ENCODE data around the gene ORC5. TPM values are rescaled to one million over a fixed set of nuclear protein-coding genes. Genes with fewer than 3 reads are reported as not detected.
A peak's percentile ranks its signal among the peaks of the same experiment; 100 is the strongest.

Gene ORC5
- total RNA-seq (2022): 26.9 and 37.0 TPM in 2 replicates
- Bru-seq, nascent RNA: percentile 85 among the genes with signal in this experiment
- BruChase-seq, experiment 1, labeled RNA remaining after a 2-hour chase: percentile 76 among the genes with signal in this experiment
- BruChase-seq, experiment 2, labeled RNA remaining after a 6-hour chase: percentile 70 among the genes with signal in this experiment
- long read RNA-seq, transcript ORC5-201 (14 exons, 1,958 nt): major isoform, 56 of 71 reads
- long read RNA-seq, transcript ORC5-207 (7 exons, 1,214 nt): minor isoform, 5 of 71 reads
- long read RNA-seq, partial matches to known transcripts: 0 of 71 reads
- long read RNA-seq, other reads (novel, unspliced or antisense): 10 of 71 reads

- H3K4me3 Mint-ChIP-seq (ENCODE audit: unreplicated experiment): peak within 1 kb of the TSS; percentile 99
- no peaks in the 10 kb centered on the region for H3K27me3 ChIP-seq (replicated peaks; ENCODE audit: control insufficient read depth, insufficient read depth, low read length)
- peaks cover 4% of the 10 kb centered on the region for H3K27me3 Mint-ChIP-seq (ENCODE audit: insufficient read depth, unreplicated experiment)
- peaks cover 7% of the 10 kb centered on the region for H3K9me3 Mint-ChIP-seq (ENCODE audit: unreplicated experiment)
- H3K4me1 ChIP-seq: peaks cover 8% of the 10 kb centered on the region; the same call in 1 of the 2 replicates
- peak within 1 kb of the TSS; percentile 95 for H3K27ac Mint-ChIP-seq (ENCODE audit: unreplicated experiment)
- peak; percentile 78 to 81 for DNase-seq
- H3K36me3 ChIP-seq (ENCODE audit: control insufficient read depth, insufficient read depth, low read length): peaks cover 3% of the 10 kb centered on the region
- intact Hi-C loops (cut with micrococcal nuclease; ENCODE audit: unreplicated experiment): no loop called here
- H3K4me1 Mint-ChIP-seq (ENCODE audit: low read depth, unreplicated experiment): peaks cover 16% of the 10 kb centered on the region
- H3K4me3 ChIP-seq (ENCODE audit: low read depth, low read length): peak within 1 kb of the TSS; percentile 96
- TF ChIP-seq CTCF (IDR thresholded peaks at IDR 0.05; ENCODE audit: insufficient read depth in 1 of 2, low read depth in 1 of 2, low read length in 1 of 2, severe bottlenecking in 1 of 2, unreplicated experiment in 1 of 2): no peak
- CTCF ChIA-PET: no interaction called here
- POLR2A ChIA-PET: interaction anchor here (0.6 kb wide), 1 partner anchor 154 kb away, joined by 5 read pairs; no protein-coding TSS in a partner anchor
- BruUV-seq (replicated peaks): no TSS peak
- H3K36me3 Mint-ChIP-seq (ENCODE audit: insufficient read depth, unreplicated experiment): peaks cover 17% of the 10 kb centered on the region
- H3K9me3 ChIP-seq: peaks cover 3% of the 10 kb centered on the region; the same call in 1 of the 2 replicates
Observed at GRCh38 chr7:104207731-104208420, at the start of gene ORC5. ORC5 (minus strand) TSS chr7:104208013; CDS start chr7:104207904, 109 bp downstream.

DNA sequence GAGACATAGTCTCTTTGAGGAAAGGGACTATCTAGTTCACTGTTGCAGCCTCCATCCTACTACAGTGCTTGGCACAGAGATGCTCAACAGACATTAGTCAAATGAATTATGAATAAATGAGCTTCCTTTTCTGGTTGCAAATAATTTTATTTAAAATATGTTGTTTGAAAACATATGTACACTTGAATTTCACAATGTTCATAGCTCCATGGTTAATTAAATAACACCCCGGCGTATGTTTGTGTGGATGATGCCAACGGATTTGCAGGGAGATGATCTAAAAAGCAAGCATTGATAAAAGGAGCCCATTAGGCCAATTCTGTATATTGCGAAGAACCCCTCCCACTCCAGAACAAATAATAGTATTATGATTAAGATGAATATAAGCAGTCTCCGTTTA is 47.8 kb upstream of the ORC5 start:
- Mint-ChIP-seq H3K9me3 (ENCODE audit: unreplicated experiment) (no peaks in the 10 kb centered on the region), H3K4me3 (ENCODE audit: unreplicated experiment) (no peak overlapping the region), H3K27ac (ENCODE audit: unreplicated experiment) (no peak overlapping the region), H3K4me1 (ENCODE audit: low read depth, unreplicated experiment) (no peaks in the 10 kb centered on the region), H3K36me3 (ENCODE audit: insufficient read depth, unreplicated experiment) (no peaks in the 10 kb centered on the region), H3K27me3 (ENCODE audit: insufficient read depth, unreplicated experiment) (peaks cover 11% of the 10 kb centered on the region)
- intact Hi-C loops (cut with micrococcal nuclease; ENCODE audit: unreplicated experiment): no loop called here
- DNase-seq: no peak
- no peaks in the 10 kb centered on the region for H3K4me1 ChIP-seq
- H3K4me3 ChIP-seq (ENCODE audit: low read depth, low read length): no peak overlapping the region
- ChIA-PET POLR2A (no interaction called here), CTCF (no interaction called here)
- H3K36me3 ChIP-seq (ENCODE audit: control insufficient read depth, insufficient read depth, low read length): no peaks in the 10 kb centered on the region
- H3K27me3 ChIP-seq (replicated peaks; ENCODE audit: control insufficient read depth, insufficient read depth, low read length): no peaks in the 10 kb centered on the region
- H3K9me3 ChIP-seq: no peaks in the 10 kb centered on the region
- BruUV-seq (replicated peaks): no TSS peak
- no peak for TF ChIP-seq CTCF (IDR thresholded peaks at IDR 0.05; ENCODE audit: insufficient read depth in 1 of 2, low read depth in 1 of 2, low read length in 1 of 2, severe bottlenecking in 1 of 2, unreplicated experiment in 1 of 2)

GRCh38 chr7:104255194-104255593 is 47.4 kb upstream of the ORC5 start:
- Histone ChIP-seq H3K9me3 (no peaks in the 10 kb centered on the region), H3K36me3 (ENCODE audit: control insufficient read depth, insufficient read depth, low read length) (no peaks in the 10 kb centered on the region), H3K4me3 (ENCODE audit: low read depth, low read length) (no peak overlapping the region), H3K4me1 (no peaks in the 10 kb centered on the region), H3K27me3 (replicated peaks; ENCODE audit: control insufficient read depth, insufficient read depth, low read length) (no peaks in the 10 kb centered on the region)
- no peak overlapping the region for H3K27ac Mint-ChIP-seq (ENCODE audit: unreplicated experiment)
- no peaks in the 10 kb centered on the region for H3K36me3 Mint-ChIP-seq (ENCODE audit: insufficient read depth, unreplicated experiment)
- BruUV-seq (replicated peaks): no TSS peak
- TF ChIP-seq CTCF (IDR thresholded peaks at IDR 0.05; ENCODE audit: insufficient read depth in 1 of 2, low read depth in 1 of 2, low read length in 1 of 2, severe bottlenecking in 1 of 2, unreplicated experiment in 1 of 2): no peak
- H3K4me3 Mint-ChIP-seq (ENCODE audit: unreplicated experiment): no peak overlapping the region
- DNase-seq: no peak
- H3K9me3 Mint-ChIP-seq (ENCODE audit: unreplicated experiment): no peaks in the 10 kb centered on the region
- CTCF ChIA-PET: no interaction called here
- intact Hi-C loops (cut with micrococcal nuclease; ENCODE audit: unreplicated experiment): no loop called here
- H3K4me1 Mint-ChIP-seq (ENCODE audit: low read depth, unreplicated experiment): no peaks in the 10 kb centered on the region
- H3K27me3 Mint-ChIP-seq (ENCODE audit: insufficient read depth, unreplicated experiment): peaks cover 7% of the 10 kb centered on the region
- POLR2A ChIA-PET: no interaction called here
